ENCODE data around the gene CRY1. TPM values are rescaled to one million over a fixed set of nuclear protein-coding genes. Genes with fewer than 3 reads are reported as not detected.

Gene CRY1
- total and polyA plus RNA-seq, 2 experiments from 2014 or later: 23.3 to 55.1 TPM

DNA sequence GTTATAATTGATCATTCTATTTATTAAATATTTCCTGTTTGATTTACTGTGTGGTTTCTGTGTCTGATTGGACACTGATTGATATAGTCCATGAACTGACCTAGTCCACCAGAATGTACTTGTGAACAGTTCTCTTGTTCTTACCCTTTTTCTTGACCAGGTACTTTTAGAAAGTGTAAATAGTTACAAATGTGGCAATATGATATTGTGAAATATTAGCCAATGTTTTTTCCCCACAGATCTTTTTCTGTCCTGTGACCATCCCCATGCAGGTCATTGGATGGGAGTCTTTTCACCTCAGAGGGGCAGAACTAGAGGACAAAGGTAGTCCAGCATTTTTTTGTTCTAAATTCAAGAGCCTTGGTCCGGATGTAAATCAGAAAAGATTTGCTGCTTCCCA lies 8.3 kb upstream of the CRY1 start:
- TF ChIP-seq, protein P1, sequence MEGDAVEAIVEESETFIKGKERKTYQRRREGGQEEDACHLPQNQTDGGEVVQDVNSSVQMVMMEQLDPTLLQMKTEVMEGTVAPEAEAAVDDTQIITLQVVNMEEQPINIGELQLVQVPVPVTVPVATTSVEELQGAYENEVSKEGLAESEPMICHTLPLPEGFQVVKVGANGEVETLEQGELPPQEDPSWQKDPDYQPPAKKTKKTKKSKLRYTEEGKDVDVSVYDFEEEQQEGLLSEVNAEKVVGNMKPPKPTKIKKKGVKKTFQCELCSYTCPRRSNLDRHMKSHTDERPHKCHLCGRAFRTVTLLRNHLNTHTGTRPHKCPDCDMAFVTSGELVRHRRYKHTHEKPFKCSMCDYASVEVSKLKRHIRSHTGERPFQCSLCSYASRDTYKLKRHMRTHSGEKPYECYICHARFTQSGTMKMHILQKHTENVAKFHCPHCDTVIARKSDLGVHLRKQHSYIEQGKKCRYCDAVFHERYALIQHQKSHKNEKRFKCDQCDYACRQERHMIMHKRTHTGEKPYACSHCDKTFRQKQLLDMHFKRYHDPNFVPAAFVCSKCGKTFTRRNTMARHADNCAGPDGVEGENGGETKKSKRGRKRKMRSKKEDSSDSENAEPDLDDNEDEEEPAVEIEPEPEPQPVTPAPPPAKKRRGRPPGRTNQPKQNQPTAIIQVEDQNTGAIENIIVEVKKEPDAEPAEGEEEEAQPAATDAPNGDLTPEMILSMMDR (IDR thresholded peaks at IDR 0.05; ENCODE audit: low read depth, low read length): no peak
- H3K36me3 ChIP-seq: no peaks in the 10 kb centered on the region
- H3K27me3 ChIP-seq: no peaks in the 10 kb centered on the region
- H3K27ac ChIP-seq: no peak overlapping the region
- DNase-seq (ENCODE audit: low read depth in 1 of 2, low spot score in 1 of 2): no peak
- H3K4me3 ChIP-seq: no peak overlapping the region
- no peaks in the 10 kb centered on the region for H3K9me3 ChIP-seq (ENCODE audit: low read depth)
- H3K4me1 ChIP-seq (ENCODE audit: low read depth): no peaks in the 10 kb centered on the region

DNA sequence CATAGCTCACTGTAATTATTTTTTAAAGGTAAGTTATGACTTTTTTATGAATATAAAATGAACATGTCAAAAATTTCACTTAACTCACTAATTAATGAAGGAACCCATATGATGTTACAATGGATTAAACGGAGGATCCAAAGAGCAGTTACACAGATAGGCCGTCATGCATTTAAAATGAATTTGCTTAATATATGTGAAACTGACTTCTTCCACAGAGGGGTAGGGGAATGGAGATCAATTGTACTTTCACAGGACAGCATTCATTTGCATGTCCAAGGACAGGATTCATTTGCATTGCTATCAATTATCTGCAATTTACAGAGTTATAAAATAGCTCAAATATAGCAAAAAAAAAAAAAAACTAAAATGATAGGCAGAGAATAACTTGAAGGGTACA lies 6.6 kb upstream of the CRY1 start:
- Histone ChIP-seq H3K27ac (no peak overlapping the region), H3K27me3 (no peaks in the 10 kb centered on the region), H3K4me1 (ENCODE audit: low read depth) (no peaks in the 10 kb centered on the region), H3K36me3 (no peaks in the 10 kb centered on the region), H3K4me3 (no peak overlapping the region), H3K9me3 (ENCODE audit: low read depth) (no peaks in the 10 kb centered on the region)
- no peak for DNase-seq (ENCODE audit: low read depth in 1 of 2, low spot score in 1 of 2)
- TF ChIP-seq, protein P1 (IDR thresholded peaks at IDR 0.05; ENCODE audit: low read depth, low read length): no peak

DNA sequence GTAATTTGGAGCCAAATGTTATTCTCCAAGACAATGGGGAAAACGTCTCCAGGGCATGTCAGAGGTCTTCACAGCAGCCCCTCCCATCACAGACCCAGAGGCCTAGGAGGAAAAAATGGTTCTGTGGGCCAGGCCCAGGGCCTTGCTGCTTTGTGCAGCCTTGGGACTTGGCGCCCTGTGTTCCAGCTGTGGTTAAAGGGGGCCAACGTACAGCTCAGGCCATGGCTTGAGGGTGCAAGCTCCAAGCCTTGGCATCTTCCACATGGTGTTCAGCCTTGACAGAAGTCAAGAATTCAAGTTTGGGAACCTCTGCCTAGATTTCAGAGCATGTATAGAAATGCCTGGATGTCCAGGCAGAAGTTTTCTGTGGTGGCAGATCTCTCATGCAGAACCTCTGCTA lies 3.2 kb upstream of the CRY1 start:
- Histone ChIP-seq H3K9me3 (ENCODE audit: low read depth) (no peaks in the 10 kb centered on the region), H3K4me1 (ENCODE audit: low read depth) (peaks cover 3% of the 10 kb centered on the region), H3K4me3 (no peak overlapping the region), H3K27ac (no peak overlapping the region), H3K36me3 (no peaks in the 10 kb centered on the region), H3K27me3 (no peaks in the 10 kb centered on the region)
- TF ChIP-seq, protein P1 (IDR thresholded peaks at IDR 0.05; ENCODE audit: low read depth, low read length): no peak
- no peak for DNase-seq (ENCODE audit: low read depth in 1 of 2, low spot score in 1 of 2)

DNA sequence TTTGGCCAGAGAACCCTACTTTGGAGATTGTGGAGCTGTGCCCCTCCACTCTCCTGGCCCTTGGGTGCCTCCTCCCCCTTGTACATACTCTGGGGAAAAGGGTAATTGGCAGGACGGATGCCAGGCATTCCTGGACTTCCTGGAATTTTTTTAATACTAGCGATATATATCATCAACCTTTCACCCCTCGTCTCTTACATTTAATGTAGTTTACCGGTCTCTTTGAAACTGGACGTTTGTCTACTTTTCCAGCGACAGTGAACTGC lies 767 bp upstream of the CRY1 start:
- no peak for DNase-seq (ENCODE audit: low read depth in 1 of 2, low spot score in 1 of 2)
- no peaks in the 10 kb centered on the region for H3K9me3 ChIP-seq (ENCODE audit: low read depth)
- H3K36me3 ChIP-seq: no peaks in the 10 kb centered on the region
- peaks cover 6% of the 10 kb centered on the region for H3K4me1 ChIP-seq (ENCODE audit: low read depth)
- TF ChIP-seq, protein P1 (IDR thresholded peaks at IDR 0.05; ENCODE audit: low read depth, low read length): no peak
- H3K27me3 ChIP-seq: no peaks in the 10 kb centered on the region
- H3K4me3 ChIP-seq: peak overlapping the region; percentile 84
- peak overlapping the region; percentile 99 for H3K27ac ChIP-seq

DNA sequence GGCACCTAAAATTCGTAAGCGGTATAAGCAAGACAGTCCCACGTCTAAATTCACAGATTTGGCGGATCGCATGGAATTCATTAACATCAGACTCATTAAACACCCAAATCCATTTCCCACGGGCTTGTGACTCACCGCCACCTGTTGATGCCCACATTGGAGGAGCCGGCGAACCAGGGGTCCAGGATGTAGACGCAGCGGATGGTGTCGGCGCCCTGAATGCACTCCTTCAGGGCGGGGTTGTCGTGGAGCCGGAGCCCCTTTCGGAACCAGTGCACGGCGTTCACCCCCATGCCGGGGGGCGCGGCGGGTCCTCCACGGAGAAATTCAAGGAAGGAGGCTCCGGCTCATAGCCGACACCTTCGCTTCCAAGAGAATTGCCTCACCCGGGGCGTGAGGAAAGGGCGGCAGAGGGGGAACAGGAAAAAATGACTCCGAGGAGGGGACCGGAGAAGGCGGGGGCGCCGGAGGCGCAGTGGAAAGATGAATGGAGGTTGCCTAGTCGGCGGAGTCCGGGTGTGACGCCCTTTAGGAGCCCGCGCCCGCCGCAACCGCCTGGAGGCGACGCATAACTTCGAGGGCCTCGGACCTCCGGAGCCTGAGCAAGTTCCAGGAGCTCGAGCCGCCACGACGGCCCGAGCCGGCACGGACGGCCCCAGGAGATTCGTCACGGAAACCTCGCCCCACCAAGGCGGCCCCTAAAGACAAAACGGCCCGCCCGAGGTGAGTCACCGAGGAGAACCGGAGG lies 506 bp downstream of the CRY1 start:
- peak overlapping the region; percentile 99 for H3K27ac ChIP-seq
- H3K36me3 ChIP-seq: no peaks in the 10 kb centered on the region
- no peaks in the 10 kb centered on the region for H3K27me3 ChIP-seq
- peak in 1 of 2 donors; percentile 61 for DNase-seq (ENCODE audit: low read depth in 1 of 2, low spot score in 1 of 2)
- peaks cover 6% of the 10 kb centered on the region for H3K4me1 ChIP-seq (ENCODE audit: low read depth)
- TF ChIP-seq, protein P1 (IDR thresholded peaks at IDR 0.05; ENCODE audit: low read depth, low read length): peak; percentile 3
- H3K9me3 ChIP-seq (ENCODE audit: low read depth): no peaks in the 10 kb centered on the region
- peak overlapping the region; percentile 84 for H3K4me3 ChIP-seq
